Measurements from ENCODE around the gene GBX2. TPM values are rescaled to one million over a fixed set of nuclear protein-coding genes. Genes with fewer than 3 reads are reported as not detected.

The GBX2 gene
- total and polyA plus RNA-seq, 2 of the 8 experiments (the other 6 are each of a cell fraction or from before 2014, with no cell fraction given): 0.38 to 0.89 TPM

DNA sequence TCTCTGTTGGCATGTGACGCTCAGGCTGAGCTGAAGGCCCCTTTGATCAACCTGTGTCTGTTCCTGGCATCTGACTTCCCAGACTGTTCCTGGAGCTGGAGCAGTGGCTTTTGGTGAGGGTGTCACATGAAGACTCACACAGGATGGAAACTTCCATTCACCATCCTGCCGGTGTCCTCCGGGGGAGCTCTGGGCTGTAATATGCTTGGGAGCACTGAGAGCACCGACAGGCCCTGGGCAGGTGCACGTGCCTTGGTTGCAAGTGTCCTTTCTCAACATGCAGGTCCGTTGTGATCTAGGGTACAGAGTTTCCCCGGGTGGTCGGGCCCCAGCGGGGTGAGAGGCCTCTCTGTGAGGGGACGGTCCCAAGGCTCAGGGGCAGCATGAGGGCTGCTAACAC, 24.8 kb upstream of the GBX2 start:
- Histone ChIP-seq H3K4me3 (ENCODE audit: extremely low read depth in 1 of 4, insufficient read depth in 2 of 4, low read depth in 3 of 4, low read length in 4 of 4) (no peak overlapping the region), H3K4me1 (replicated peaks in 1 of 4; ENCODE audit: control insufficient read depth in 3 of 4, insufficient read depth in 4 of 4, low read length in 3 of 4) (no peaks in the 10 kb centered on the region; a peak in 1 of 7 replicates), H2AK5ac (ENCODE audit: low read depth, low read length) (no peak overlapping the region), H3K27me3 (replicated peaks in 1 of 4; ENCODE audit: control insufficient read depth in 3 of 4, extremely low read depth in 1 of 4, insufficient read depth in 3 of 4, low read length in 3 of 4) (no peaks in the 10 kb centered on the region), H3K27ac (ENCODE audit: low read depth, low read length) (no peak overlapping the region), H4K5ac (ENCODE audit: insufficient read length, low read depth, low read length) (no peak overlapping the region), H3K23ac (ENCODE audit: insufficient read length) (no peak overlapping the region), H3K79me2 (ENCODE audit: control insufficient read depth in 1 of 2, insufficient read depth in 2 of 2, low read length in 2 of 2) (no peaks in the 10 kb centered on the region), H3K9me3 (ENCODE audit: insufficient read depth in 2 of 2, low read depth in 1 of 2, low read length in 1 of 2) (no peaks in the 10 kb centered on the region), H2BK20ac (ENCODE audit: low read length) (no peak overlapping the region), H2BK5ac (ENCODE audit: low read depth, low read length) (no peak overlapping the region), H3K79me1 (ENCODE audit: low read depth, low read length) (no peaks in the 10 kb centered on the region), H3K9ac (replicated peaks in 1 of 4; ENCODE audit: extremely low read depth in 1 of 4, low read depth in 3 of 4, low read length in 3 of 4) (no peak overlapping the region), H2AFZ (ENCODE audit: low read length) (no peak overlapping the region), H3K56ac (replicated peaks; ENCODE audit: insufficient read length, low read depth, low read length) (no peak overlapping the region), H3K4ac (replicated peaks; ENCODE audit: insufficient read length, low read depth, low read length) (no peak overlapping the region), H2BK12ac (ENCODE audit: low read depth, low read length) (no peak overlapping the region), H4K91ac (replicated peaks; ENCODE audit: insufficient read length, low read length) (no peak overlapping the region), H3K14ac (ENCODE audit: insufficient read length) (no peak overlapping the region), H3K36me3 (ENCODE audit: control insufficient read depth in 2 of 4, insufficient read depth in 4 of 4, low read length in 3 of 4) (no peaks in the 10 kb centered on the region), H4K20me1 (replicated peaks in 1 of 2; ENCODE audit: control insufficient read depth in 1 of 2, insufficient read depth in 2 of 2, low read length in 2 of 2) (no peaks in the 10 kb centered on the region), H4K8ac (ENCODE audit: extremely low read depth, insufficient read depth, low read length) (no peak overlapping the region), H2BK15ac (ENCODE audit: low read length) (no peak overlapping the region), H3K4me2 (ENCODE audit: insufficient read depth in 1 of 2, low read depth in 2 of 2, low read length in 2 of 2) (no peak overlapping the region), H3K18ac (ENCODE audit: extremely low read depth, low read length) (no peak overlapping the region), H3K23me2 (ENCODE audit: low read depth, low read length) (no peaks in the 10 kb centered on the region), H2BK120ac (replicated peaks; ENCODE audit: low read depth, low read length) (no peak overlapping the region)
- 74% methylated on average over 10 of the region's 10 CpGs; no CpG with 5 or more reads in 1 of the 2 experiments for WGBS, 2 experiments (ENCODE audit: extremely low coverage in 1 of 2, insufficient coverage in 1 of 2, insufficient read length in 1 of 2, insufficient replicate concordance in 2 of 2, low coverage in 1 of 2, low lambda C conversion rate in 2 of 2, missing lambda C conversion rate in 1 of 2)
- DNase-seq (ENCODE audit: low read depth in 1 of 2, low spot score in 2 of 2) (peak in 1 of 2 experiments; percentile 52), FAIRE-seq (no peak)
- POLR2A ChIA-PET (ENCODE audit: partially characterized antibody): interaction anchor here (1.3 kb wide), 1 partner anchor 16 kb away, joined by 3 read pairs; no protein-coding TSS in a partner anchor
- CTCF ChIA-PET (ENCODE audit: partially characterized antibody): interaction anchor here (1.0 to 1.4 kb wide), 4 partner anchors 15 to 86 kb away, joined by 3 to 5 read pairs (median 4); no protein-coding TSS in a partner anchor
- TF ChIP-seq RAD21 (IDR thresholded peaks at IDR 0.05 in 1 of 2, conservative IDR thresholded peaks at IDR 0.05 in 1 of 2; ENCODE audit: low read depth in 2 of 2, low read length in 2 of 2) (peak; percentile 48 to 58; a peak in 3 of 4 replicates), E2F6 (IDR thresholded peaks at IDR 0.05) (no peak), POLR2AphosphoS5 (IDR thresholded peaks at IDR 0.05; ENCODE audit: low read depth, low read length) (no peak), CTCF (IDR thresholded peaks at IDR 0.05; ENCODE audit: control extremely low read depth in 1 of 3, insufficient read depth in 1 of 3, low read depth in 1 of 3, low read length in 3 of 3) (peak; percentile 33 to 51 (median 39)), CTBP2 (IDR thresholded peaks at IDR 0.05; ENCODE audit: borderline replicate concordance, insufficient read depth, insufficient read length, low read length) (no peak), RBBP5 (IDR thresholded peaks at IDR 0.05; ENCODE audit: borderline replicate concordance, low read depth, low read length) (no peak), POU5F1 (IDR thresholded peaks at IDR 0.05; ENCODE audit: low read depth, low read length) (no peak), CBX5 (IDR thresholded peaks at IDR 0.05; ENCODE audit: low read depth, low read length) (no peak), TBP (IDR thresholded peaks at IDR 0.05; ENCODE audit: low read depth, low read length) (no peak), ASH2L (IDR thresholded peaks at IDR 0.05; ENCODE audit: low read length) (no peak)

Data from H1 (cell line).